NCI-H2227 (cell line): Measurements from ENCODE around the gene PIKFYVE.
A peak's percentile ranks its signal among the peaks of the same experiment; 100 is the strongest.
"Not testable (repeated sequence)": the region's sequence is repeated elsewhere in the genome, so short reads cannot be mapped to it uniquely, and the experiment has no call there.

ENCODE experiments used
- DNase-seq: peaks from one replicate; lab custom pipeline; 2025; ENCODE audit not compliant: unreplicated experiment; lab: John Stamatoyannopoulos, UW

The PIKFYVE gene

DNA sequence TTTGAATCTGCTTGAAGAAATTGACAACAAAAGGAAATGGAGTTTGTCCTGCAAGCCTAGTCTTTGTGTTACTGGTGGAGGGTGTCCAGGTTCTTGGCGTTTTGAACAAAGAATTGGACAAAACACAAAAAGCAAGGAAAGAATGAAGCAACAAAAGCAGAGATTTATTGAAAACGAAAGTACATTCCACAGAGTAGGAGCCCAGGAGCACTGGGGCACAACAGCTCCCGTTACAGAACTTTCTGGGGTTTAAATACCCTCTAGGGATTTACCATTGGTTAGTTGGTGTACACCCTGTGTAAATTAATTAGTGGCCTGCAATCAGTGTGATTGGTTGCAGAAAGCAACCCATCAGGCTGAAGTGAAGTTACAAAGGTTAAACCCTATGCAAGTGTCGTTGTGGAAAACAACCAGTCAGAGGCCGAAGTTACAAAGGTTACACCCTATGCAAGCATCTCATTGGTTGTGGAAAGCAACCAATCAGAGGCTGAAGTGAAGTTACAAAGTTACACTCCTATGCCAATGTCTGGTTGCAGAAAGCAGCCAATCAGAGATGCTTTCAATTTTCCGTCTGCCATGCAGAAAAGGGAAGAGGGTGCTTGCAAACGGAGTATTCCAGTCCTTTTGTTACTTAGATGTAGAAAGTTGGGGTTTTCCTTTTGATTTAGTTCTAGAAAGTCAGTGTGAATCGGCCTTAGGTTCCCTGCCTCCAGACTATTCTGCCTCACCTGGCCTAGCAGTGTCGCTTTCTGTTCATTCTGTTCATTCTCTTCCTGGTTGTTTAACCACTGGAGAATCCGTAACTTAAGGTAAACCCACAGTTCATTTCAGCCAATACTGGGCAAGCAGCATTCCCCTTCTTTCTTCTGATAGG is 92.9 kb downstream of the PIKFYVE start:
- no peak for DNase-seq

GRCh38 chr2:208359632-208359986 is 93.6 kb downstream of the PIKFYVE start:
- DNase-seq, result no peak

- DNase-seq, result no peak
Observed at GRCh38 chr2:208360259-208361076, 94.4 kb downstream of the PIKFYVE start.

- DNase-seq, result no peak
Observed at GRCh38 chr2:208361077-208361441, 95.0 kb downstream of the PIKFYVE start.

DNA sequence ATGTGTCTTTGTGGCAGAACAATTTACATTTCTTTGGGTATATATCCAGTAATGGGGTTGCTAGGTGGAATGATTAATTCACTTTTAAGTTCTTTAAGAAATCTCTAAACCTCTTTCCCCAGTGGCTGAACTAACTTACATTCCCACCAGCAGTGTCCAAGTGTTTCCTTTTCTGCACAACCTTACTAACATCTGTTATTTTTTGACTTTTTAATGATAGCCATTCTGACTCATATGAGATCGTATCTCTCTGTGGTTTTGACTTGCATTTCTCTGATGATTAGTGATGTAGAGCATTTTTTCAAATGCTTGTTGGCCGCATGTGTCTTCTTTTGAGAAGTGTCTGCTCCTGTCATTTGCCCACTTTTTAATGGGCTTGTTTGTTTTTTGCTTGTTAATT is 97.4 kb downstream of the PIKFYVE start:
- DNase-seq, result no peak

DNA sequence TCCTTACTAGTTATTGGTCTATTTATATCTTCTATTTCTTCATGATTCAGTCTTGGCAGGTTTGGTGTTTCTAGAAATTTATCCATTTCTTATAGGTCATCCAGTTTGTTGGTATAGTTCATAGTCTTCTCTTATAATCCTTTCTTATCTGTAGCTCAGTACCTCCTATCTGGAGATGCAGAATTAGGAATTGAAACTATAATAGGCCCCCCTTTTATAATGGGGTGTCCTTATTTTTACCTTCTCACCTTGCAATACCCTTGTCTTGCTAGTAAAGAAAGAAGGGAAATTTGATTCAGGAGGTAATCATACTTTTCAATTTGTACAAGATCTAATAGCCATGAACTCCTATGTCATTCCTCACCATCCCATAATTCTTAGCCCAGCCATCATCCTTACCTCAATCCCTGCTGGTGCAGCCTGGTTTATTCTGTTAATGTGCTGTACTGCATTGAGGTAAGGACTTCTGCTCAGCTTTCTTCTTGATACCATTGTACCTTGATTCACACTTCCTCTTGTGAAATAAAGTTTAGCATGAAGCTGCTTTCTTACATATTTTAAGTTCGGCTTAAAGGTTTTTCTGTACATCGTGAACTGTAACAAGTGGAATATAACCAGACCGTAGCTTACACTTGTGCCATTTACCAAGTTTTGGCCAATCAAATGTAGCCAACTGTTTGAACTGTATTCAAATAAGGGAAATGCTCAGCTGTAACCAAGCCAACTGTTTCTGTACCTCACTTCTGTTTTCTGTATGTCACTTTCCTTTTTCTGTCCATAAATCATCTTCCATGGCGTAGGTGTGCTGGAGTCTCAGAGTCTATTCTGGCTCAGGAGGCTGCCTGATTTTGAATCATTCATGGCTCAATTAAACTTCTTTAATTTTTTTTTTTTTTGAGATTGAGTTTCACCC is 100.4 kb downstream of the PIKFYVE start:
- DNase-seq, result no peak

DNA sequence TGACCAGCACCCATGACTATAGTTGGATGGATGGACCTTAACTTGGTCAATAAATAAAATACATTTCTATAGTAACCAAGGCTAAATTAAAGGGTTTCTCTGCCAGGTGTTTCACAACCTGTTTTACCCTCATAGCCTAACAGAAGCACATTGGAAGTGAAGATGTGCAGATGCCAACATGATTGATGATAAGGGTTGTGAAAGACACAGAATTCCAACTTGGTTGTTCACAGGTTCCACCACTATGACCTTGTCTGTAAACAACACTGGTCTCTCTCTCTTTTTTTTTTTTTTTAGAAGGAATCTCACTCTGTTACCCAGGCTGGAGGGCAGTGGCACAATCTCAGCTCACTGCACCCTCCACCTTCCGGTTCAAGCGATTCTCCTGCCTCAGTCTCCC is 103.0 kb downstream of the PIKFYVE start:
- no peak for DNase-seq

- DNase-seq, result no peak
Observed at GRCh38 chr2:208370881-208371633, 105.0 kb downstream of the PIKFYVE start.

DNA sequence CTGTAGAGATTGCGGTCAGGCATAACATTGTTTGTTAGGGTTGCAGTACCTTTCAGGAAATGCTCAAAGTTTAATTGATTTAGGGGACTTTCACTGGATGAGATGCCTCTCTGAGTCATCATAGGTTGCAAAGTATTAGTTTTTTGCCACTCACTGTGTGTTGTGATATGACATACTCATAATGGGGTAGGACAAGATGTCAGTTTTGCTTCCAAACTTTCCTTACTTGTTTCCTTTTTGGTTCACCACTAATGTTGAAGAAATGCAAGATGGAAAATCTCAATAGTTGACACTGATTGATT is 105.5 kb downstream of the PIKFYVE start:
- DNase-seq, result no peak

DNA sequence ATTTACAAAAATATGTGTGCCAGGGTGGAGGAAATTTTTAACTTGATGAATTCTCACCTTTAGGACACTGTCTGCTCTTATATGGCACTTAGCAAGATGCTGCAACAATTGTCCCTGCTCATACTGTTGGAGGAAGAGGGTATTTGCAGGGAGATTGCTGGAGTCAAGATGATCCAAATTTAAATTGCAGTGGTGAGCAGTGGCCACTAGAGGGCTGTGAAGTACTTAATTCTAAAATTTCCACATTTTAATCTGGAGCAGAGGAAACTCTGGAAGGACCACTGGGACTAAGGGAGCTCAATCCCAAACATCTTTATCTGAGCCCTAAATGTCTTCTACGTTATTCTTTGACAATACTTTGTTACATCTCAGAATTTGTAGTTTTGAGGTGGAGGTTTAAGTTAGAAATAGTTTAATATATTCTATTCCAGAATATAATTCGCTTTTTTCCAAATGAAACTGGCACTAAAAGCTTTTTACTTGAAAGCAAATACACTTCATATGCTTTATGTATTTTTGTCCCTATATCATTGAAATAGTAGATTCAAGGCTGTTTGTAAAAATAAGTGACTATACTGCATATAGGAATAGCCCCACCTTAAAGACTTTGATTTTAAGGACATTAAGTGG is 107.5 kb downstream of the PIKFYVE start:
- DNase-seq, result peak; percentile 83

DNA sequence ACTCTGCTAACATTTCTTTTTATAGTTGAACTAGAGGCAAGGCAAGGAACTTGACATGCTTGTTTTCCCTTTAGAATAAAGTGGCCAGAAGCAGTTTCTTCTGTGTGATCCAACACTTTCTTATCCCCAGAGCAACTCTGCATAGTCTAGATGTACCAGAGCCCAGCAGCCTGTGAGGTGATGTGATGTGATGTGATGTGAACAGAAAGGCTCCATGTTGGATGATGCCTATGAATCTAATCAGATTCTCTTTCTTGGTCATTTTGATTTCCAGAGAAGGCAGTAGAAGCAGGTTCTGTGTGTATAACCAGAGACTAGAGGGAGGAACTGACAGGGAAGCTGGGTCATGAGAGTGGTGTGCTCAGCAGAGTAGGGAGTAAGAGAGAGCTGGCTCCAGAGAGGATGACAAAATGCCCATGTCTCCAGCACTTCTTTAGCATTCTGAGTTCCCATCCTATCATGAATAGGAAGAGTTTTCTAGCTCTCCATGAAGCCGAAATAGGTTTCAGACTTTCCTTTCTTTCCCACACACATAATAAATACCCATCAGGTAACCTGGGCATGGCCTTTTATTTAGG is 109.5 kb downstream of the PIKFYVE start:
- no peak for DNase-seq

DNA sequence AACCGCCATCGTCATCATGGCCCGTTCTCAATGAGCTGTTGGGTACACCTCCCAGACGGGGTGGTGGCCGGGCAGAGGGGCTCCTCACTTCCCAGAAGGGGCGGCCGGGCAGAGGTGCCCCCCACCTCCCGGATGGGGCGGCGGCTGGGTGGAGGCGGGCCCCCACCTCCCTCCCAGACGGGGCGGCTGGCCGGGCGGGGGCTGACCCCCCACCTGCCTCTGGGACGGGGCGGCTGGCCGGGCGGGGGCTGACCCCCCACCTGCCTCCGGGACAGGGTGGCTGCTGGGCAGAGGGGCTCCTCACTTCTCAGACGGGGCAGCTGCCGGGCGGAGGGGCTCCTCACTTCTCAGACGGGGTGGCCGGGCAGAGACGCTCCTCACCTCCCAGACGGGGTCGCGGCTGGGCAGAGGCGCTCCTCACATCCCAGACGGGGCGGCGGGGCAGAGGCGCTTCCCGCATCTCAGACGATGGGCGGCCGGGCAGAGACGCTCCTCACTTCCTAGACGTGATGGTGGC is 111.3 kb downstream of the PIKFYVE start:
- DNase-seq, result not testable (repeated sequence)

DNA sequence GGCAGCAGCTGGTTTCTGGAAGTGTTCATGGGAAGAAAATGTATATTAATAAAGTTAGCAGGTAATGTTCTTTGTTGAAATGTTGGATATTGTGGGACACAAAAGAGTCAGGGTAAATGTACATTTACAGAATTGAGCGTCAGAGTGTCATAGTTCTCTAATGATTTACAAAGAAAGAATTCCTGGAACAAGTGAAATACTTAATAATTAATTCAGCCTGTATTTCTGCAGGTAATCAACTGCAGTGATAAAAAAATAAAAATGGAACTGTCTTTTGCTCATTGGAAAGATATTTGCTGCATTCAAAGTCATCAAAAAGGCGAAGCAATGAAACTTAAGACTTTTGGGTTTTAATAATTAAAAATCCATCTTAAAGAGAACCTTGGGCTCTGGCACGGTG is 113.1 kb downstream of the PIKFYVE start:
- no peak for DNase-seq

GRCh38 chr2:208384637-208385036 is 118.6 kb downstream of the PIKFYVE start:
- DNase-seq, result no peak

DNA sequence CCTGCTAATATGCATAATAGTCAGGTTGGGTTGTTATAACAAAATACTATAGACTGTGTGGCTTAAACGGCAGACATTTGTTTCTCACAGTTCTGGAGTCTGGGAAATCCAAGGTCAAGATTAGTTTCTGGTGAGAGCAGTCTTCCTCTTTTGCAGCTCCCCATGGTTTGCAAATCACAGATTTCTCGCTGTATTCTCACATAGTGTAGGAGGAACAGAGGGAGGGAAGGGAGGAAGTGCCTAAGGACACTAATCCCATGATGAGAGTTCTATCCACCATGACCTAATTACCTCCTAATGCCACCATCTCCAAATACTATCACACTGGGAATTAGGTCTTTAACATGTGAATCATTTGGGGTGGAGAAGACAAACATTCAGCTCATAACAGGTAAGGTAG is 120.5 kb downstream of the PIKFYVE start:
- DNase-seq, result no peak

- no peak for DNase-seq
Observed at GRCh38 chr2:208389940-208390339, 123.9 kb downstream of the PIKFYVE start.

- DNase-seq, result no peak
Observed at GRCh38 chr2:208392300-208392699, 126.2 kb downstream of the PIKFYVE start.

DNA sequence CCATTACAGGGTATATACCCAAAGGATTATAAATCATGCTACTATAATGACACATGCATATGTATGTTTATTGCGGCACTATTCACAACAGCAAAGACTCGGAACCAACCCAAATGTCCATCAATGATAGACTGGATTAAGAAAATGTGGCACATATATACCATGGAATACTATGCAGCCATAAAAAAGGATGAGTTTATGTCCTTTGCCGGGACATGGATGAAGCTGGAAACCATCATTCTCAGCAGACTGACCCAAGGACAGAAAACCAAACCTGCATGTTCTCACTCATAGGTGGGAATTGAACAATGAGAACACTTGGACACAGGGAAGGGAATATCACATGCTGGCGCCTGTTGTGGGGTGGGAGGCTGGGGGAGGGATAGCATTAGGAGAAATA is 130.7 kb downstream of the PIKFYVE start:
- not testable (repeated sequence) for DNase-seq

- no peak for DNase-seq
Observed at GRCh38 chr2:208399201-208399600, 133.1 kb downstream of the PIKFYVE start.
